DMS79 treated with DMSO at 0.1 percent for 48 hours (cell line): Measurements from ENCODE around the gene TENM4.
"Not testable (repeated sequence)": the region's sequence is repeated elsewhere in the genome, so short reads cannot be mapped to it uniquely, and the experiment has no call there.

Experiments used
- DNase-seq: peaks from one replicate; lab custom pipeline; 2025; lab: John Stamatoyannopoulos, UW

Gene TENM4

GRCh38 chr11:78845496-78845895 lies 595.3 kb downstream of the TENM4 start:
- no peak for DNase-seq

DNA sequence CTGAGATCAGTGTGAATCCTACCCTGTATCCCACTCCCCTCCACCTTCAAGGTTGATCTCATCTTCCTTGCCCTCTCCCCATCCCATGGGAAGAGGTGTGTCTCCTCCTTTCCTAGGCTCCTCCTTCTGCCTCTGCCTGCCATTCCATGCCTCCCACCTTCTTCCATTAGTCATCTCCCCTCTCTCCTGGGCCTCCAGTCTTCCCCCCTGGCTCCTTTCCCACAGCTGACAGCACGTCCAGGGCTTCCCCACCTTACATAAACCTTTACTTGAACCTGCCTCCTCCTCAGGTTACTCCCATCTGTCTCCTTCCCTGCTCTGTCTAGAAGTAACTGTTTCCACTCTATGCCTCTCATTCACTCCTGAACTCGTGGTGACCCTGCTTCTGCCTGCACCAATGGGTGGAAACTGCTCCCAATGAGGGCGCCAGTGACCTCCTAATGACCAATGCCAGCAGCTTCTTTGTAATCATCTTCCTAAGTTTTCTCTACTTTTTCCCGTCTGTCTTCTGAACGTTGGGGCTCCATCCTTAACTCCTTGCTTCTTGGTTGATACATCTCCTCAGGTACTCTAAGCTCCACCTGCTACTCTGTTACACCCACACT lies 599.3 kb downstream of the TENM4 start:
- DNase-seq: no peak

DNA sequence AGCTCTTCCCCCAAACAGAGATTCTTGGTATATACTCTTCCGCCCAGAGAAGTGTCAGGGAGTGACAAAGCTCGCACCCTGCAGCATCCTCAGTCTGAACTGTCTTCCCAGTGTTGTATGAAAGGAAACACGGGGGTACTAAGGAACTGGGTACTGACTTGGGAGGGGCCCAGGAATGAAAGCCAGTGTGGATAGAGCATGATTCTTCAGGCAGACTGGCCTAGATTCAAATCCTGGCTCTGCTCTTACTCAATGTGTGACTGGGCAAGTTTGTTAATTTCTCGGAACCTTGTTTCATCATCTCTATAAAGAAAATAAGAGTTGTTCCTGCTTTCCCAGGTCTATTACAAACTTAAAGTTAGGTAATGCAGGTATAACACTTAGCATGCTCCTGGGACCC lies 600.2 kb downstream of the TENM4 start:
- no peak for DNase-seq

DNA sequence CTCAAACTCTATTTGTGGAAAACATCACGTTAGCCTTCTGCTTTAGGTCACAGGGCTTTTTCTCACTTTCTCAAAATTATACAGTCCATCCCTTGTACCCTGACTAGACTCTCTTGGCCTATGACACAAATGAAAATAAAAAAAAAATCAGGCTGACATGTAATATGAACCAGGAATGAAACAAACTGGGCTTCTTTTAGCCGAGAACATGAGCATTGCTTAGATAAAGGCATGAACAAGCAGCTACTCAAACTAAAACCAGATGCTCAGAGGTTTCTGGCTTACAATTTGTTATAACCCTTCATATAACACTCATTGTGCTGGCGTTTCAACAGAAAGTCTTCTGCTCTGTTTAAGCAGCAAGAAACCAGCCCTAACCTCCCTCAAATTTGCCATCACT lies 600.6 kb downstream of the TENM4 start:
- DNase-seq: no peak

DNA sequence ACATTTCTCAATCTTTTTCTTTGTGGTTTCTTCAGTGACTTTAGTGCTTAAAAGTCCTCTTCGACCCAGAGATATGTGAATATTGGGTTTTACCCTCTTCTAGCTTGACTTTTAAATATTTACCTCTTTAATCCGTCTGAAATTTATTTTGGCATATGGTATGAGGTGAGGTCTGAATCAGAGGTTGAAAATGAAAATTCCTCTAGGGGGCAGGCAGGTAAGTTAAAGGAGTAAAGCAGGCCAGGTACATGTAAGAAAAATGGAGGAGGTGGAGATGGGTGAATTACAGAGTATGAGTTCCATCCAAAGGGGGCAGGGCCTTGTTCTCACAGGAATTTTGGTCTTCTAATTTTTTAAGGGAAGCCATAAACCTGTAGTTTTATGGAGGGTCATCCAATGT lies 602.4 kb downstream of the TENM4 start:
- peak; percentile 13 for DNase-seq

DNA sequence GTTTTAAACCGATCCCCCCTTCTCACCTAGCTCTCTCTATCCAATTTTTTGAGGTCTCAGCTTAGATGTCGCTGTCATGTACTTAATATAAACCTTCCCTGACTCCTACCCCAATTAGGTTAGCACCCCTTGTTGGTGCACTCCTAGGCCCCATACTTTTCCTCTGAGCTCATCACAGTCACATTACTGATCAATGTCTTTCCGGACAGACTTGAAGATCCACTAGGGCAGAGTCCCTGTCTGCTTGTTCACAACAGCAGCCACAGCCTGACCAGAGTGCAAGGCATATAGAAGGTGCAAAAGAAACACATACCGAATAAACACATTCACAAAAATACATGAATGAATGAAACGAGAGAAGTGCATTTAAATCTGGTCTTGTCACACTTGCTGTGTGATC lies 605.2 kb downstream of the TENM4 start:
- DNase-seq: no peak

- peak; percentile 6 for DNase-seq
Measured at GRCh38 chr11:78834886-78835285, 605.9 kb downstream of the TENM4 start.

GRCh38 chr11:78833237-78833636 lies 607.6 kb downstream of the TENM4 start:
- DNase-seq: no peak

- no peak for DNase-seq
Measured at GRCh38 chr11:78832226-78832947, 608.4 kb downstream of the TENM4 start.

- DNase-seq: no peak
Measured at GRCh38 chr11:78831571-78831970, 609.3 kb downstream of the TENM4 start.

DNA sequence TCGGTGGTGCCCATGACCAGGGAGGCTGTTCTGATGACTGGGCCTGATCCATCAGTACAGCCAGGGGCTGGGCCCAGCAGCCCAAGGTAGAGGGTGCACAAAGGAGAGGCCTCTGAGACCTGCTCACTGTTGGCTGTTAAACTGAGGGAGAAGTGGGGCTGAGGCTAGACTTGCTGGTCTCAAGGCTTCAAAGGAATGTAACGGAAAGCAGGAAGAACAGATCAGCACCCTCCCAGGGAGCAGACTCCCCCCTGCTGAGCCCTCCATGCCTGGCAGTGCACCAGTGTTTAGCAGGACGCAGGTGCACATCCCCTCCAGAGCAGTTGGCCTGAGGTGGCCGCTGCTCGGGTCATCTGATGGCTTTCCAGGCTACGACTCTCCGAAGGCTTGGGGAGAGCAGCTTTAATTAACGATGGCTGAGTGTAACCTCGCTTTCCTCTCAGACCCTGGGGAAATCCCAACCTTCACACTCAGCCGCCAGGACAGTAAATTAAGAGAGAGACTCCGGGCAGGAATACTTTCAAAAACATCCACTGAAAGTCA lies 610.5 kb downstream of the TENM4 start:
- no peak for DNase-seq

DNA sequence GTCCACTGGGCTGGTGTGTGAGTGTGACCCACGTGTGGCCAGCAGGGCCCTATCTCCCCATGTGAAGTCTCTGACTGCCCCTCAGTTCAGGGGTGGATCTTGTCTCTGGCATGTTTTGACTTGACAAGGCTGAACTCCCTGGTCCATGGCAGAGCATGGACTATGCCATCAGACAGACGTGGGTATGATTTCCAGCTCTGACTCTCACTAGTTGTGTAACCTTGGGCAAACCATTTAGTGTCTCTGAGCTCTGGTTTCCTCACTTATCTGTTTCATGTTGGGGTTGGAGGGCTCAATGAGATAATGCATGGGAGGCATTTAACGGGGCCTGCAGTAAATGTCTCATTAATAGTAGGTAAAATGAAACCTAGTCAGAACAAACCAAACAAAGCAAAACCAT lies 611.7 kb downstream of the TENM4 start:
- no peak for DNase-seq

- DNase-seq: no peak
Measured at GRCh38 chr11:78828676-78829075, 612.2 kb downstream of the TENM4 start.

DNA sequence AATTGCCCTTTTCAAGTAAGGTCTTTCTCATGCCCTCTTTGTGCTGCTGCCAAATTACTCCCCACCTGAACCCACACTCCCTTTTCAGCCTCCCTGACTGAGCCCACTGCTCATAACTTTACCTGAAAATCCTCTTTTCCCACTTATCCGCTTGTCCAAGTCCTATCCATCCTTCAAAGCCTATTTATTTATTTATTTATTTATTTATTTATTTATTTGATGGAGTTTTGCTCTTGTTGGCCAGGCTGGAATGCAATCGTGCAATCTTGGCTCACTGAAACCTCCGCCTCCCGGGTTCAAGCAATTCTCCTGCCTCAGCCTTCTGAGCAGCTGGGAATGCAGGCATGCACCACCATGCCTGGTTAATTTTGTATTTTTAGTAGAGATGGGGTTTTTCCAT lies 613.5 kb downstream of the TENM4 start:
- not testable (repeated sequence) for DNase-seq

GRCh38 chr11:78825591-78826020 lies 615.2 kb downstream of the TENM4 start:
- DNase-seq: no peak

GRCh38 chr11:78823588-78823987 lies 617.2 kb downstream of the TENM4 start:
- no peak for DNase-seq

DNA sequence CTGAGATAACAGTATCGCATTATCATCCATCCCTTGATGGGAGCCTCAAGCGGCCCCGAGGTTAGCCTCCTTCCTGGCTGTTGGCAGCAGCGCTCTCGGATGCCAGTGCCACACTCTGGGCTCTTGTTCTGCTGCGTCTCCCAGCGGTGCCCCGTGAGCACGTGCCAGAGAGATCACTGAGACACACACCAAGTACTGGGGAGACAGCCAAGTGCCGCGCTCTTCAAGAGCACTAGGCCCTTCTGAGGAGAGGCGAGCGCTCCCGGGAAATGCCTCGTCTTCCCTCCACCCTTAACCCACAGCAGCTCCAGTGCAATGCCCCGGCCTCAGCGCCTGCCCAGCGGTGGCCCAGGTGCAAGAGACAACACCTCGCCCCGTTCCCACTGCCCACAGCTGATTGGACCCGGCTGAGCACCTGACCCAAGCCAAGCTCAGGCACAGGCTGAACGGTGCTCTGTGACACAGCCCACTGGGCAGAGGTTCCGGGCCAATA lies 617.9 kb downstream of the TENM4 start:
- peak; percentile 46 for DNase-seq

DNA sequence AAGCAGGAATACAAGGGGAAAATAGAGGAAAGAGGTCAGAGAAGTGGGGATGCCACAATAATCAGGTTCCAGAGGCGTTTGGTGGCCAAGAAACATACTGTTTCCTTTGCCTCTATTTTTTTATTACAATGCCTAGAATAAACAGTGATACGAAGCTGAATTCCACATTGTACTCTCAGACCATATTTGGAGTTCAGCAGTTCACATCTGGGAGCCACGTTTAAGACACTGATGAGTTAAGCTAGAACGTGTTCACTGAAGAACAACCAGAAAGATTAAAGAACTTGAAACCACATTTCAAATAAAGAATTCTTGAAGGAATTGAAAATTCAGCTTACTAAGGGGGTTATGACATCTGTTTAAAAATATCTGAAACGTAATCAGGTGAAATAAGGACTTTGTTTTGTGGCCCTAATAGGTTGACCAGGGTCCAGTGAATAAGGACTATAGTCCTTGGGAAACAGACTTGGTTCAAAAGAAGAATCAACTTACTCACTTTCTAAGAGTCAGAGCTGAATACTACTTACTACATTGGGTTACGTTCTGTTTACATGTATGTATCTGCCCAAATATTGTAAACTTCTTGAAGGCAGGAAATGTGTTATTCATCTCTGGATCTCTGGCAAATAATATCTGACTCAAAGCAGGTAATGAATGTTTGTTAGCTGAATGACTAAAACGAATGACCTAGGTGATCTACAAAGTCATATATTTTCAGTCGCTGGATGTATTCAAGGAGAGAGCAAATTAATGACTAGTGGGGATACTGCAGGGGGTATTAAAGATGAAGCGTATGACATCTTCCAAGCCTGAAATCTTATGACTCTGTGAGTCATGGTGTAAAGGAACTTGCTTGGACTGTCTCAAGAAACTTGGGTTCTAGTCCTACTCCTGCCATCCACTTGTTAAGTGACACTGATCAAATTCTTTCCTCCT lies 619.2 kb downstream of the TENM4 start:
- DNase-seq: no peak

DNA sequence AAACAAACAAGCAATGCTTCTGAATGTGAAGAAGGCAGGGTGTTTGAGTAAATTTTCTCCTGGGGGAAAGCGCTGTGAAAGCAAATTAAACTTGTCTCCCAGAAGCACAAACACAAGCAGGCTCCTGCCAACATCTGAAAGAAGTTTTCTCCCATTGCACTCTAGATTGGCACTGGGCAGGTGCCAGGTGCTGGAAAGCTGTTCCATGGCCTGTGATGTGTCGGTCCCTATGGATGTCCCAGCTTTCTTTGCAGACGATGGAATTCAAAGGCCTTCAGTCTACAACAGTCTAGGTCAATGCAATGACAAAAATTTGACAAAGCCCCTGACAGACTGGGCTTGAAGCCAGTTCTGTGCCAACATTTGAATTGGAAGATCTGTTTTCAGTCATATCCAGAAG lies 620.1 kb downstream of the TENM4 start:
- DNase-seq: no peak

DNA sequence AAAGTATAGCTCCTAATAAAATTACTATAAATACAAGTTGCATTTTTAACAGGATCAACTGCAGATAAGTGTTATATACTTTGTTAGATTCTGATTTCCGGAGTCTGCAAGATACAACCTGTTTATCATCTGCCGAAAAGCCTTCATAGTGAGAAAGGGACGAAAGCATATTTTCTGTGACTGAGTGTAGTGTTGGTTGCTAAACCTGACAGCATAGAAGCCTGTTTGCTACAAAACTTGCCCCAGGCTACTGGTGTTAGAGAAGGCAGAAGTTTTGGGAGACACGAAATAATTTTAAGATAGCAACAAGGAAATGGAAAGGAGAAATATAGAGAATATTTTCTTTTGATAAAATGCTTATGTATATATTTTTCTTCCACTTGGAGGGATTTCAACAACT lies 622.6 kb downstream of the TENM4 start:
- no peak for DNase-seq

GRCh38 chr11:78815831-78816230 lies 625.0 kb downstream of the TENM4 start:
- no peak for DNase-seq
